Psoas muscle (tissue), 8 donors: ENCODE data around the gene TMEM72. TPM values are rescaled to one million over a fixed set of nuclear protein-coding genes. Genes with fewer than 3 reads are reported as not detected.
A peak's percentile ranks its signal among the peaks of the same experiment; 100 is the strongest.

Source experiments
- ATAC-seq, 4 donors: fragments of 200-7000 bp; cut with Tn5 transposase; one replicate each; pipeline ENCODE4 v1.9.1; 2020; ENCODE audit warnings: moderate library complexity in 3 of 4, mild to moderate bottlenecking in 2 of 4
- DNase-seq, 2 donors: peaks; one replicate each; pipeline ENCODE4 v3.0.0-alpha.2; 2020
- H3K27ac ChIP-seq: fragments of 200-600 bp; one replicate; pipeline ENCODE4 v1.8.0; 2022
- H3K27me3 ChIP-seq, 3 donors: fragments of 200-600 bp in 1 of 3; one replicate each; pipeline versions ENCODE4 v1.6.1 to v1.8.0; 2013 to 2022; ENCODE audit warnings: low read length in 2 of 3, mild to moderate bottlenecking in 2 of 3, moderate library complexity in 1 of 3; ENCODE audit not compliant: insufficient read depth in 3 of 3
- H3K36me3 ChIP-seq, 2 donors: fragments of 200-600 bp in 1 of 2; one replicate each; pipeline versions ENCODE4 v1.6.1 to v1.8.0; 2013 to 2022; ENCODE audit warnings: low read depth in 1 of 2, mild to moderate bottlenecking in 1 of 2, moderate library complexity in 1 of 2; ENCODE audit not compliant: insufficient read depth in 1 of 2
- H3K4me1 ChIP-seq: fragments of 200-600 bp; one replicate; pipeline ENCODE4 v1.8.0; 2022
- H3K4me3 ChIP-seq: fragments of 200-600 bp; one replicate; pipeline ENCODE4 v1.8.0; 2022; ENCODE audit warnings: mild to moderate bottlenecking
- H3K9me3 ChIP-seq: fragments of 200-600 bp; one replicate; pipeline ENCODE4 v1.8.0; 2022
- WGBS, 3 donors: extraction: QIAGEN DNeasy Blood & Tissue Kit; methylation state at CpG; one replicate each; pipeline versions ENCODE4 v1.1.6 to v1.1.7; 2013; 5-methylcytosine and 5-hydroxymethylcytosine counted together
- intact Hi-C, 2 donors: fragments of 100-400 bp; cut with DNase I; formaldehyde crosslinking; loops; one replicate each; pipeline versions ENCODE4 v1.11.0 to v1.14.2; 2022
- polyA plus RNA-seq, 3 donors: library from polyadenylated mRNA; stranded (reverse); fragments of 200-250 nt; gene quantifications; one replicate each; pipeline ENCODE4 v1.2.3, GENCODE V29; 2013
- total RNA-seq, 4 donors: library from RNA; stranded (reverse); fragmentation: NEBNext Ultra II Directional in 2 of 4; extraction: Animal tissue kit (Norgen Biotek cat#: 25700) in 2 of 4; gene quantifications; one replicate each; pipeline versions ENCODE4 v1.2.1 to v1.2.4, GENCODE V29; 2021 to 2023
- TF ChIP-seq, protein P1 (sequence below): fragments of 200-600 bp; IDR thresholded peaks from one replicate; pipeline ENCODE4 v1.8.0; 2022; ENCODE audit warnings: antibody characterized with exemption
- donor health status: healthy with polysubstance abuse.
- donor health status: DM: no; HTN: no; CAD: no; lungs with moderate emphysema.
- donor health status: Bipolar disorder and iron deficiency.
- donor health status: healthy.
- donor health status: DM: yes; HTN: yes; CAD: no.
- donor health status: DM: no; HTN: no; CAD: no.
- donor health status: DM: no; HTN: no; CAD: no.
- donor health status: DM: yes; HTN: yes; CAD: no.

TMEM72 gene
- total and polyA plus RNA-seq, 7 donors, result not detected

DNA sequence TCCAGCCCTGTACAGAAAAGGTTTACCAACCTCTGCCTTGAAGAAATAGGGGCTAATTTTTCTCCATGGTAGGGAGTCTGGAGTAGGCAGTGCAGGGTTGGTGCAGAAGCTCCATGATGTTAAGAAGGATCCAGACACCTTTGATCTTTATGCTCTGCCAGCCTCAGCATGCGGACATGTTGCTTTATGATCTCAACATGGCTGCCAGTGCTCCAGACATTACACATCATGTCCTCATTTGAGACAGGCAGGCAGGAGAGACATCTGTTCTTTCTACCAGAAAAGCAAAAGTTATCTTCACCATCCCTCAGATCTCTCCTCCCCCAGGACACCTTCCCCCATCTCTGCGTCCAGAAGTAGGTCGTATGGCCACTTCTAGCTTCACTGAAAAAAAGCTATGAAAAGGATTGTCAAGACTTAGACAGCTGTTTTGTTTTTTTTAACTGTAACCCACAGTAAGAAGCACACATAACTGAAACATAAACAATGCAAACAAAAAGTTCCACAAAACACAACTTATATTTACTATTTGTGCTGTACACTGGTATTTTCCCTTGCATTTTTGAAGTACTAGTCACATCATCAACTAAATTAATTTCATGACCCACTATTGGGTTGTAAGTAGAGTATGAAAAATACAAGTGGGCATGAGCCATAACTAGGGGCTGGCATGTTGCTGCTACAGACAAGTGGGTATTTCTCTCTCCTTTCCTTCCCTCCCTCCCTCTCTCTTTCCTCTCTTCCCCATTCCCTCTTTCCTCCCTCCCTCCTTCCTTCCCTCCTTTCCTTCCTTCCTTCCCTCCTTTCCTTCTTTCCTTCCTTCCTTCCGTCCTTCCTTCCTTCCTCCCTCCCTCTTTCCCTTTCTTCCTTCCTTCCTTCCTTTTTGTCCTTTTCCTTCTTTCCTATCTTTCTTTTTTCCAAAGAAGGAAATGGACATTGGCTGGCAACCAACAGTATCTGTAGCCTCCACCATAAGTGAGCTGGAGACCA is 45.9 kb downstream of the TMEM72 start:
- H3K9me3 ChIP-seq, result no peaks in the 10 kb centered on the region
- WGBS, 3 donors, result 93 to 95% (median 95%) methylated on average over 4 of the region's 4 CpGs
- no peaks in the 10 kb centered on the region for H3K27me3 ChIP-seq
- peaks cover 0 to 24% of the 10 kb centered on the region in 2 donors for H3K36me3 ChIP-seq
- H3K27ac ChIP-seq, result peak overlapping the region; percentile 96
- intact Hi-C loops, result no loop called here
- ATAC-seq (no peak), DNase-seq (no peak)
- peaks cover 28% of the 10 kb centered on the region for H3K4me1 ChIP-seq
- H3K4me3 ChIP-seq, result no peak overlapping the region
- TF ChIP-seq, protein P1, sequence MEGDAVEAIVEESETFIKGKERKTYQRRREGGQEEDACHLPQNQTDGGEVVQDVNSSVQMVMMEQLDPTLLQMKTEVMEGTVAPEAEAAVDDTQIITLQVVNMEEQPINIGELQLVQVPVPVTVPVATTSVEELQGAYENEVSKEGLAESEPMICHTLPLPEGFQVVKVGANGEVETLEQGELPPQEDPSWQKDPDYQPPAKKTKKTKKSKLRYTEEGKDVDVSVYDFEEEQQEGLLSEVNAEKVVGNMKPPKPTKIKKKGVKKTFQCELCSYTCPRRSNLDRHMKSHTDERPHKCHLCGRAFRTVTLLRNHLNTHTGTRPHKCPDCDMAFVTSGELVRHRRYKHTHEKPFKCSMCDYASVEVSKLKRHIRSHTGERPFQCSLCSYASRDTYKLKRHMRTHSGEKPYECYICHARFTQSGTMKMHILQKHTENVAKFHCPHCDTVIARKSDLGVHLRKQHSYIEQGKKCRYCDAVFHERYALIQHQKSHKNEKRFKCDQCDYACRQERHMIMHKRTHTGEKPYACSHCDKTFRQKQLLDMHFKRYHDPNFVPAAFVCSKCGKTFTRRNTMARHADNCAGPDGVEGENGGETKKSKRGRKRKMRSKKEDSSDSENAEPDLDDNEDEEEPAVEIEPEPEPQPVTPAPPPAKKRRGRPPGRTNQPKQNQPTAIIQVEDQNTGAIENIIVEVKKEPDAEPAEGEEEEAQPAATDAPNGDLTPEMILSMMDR, result no peak

DNA sequence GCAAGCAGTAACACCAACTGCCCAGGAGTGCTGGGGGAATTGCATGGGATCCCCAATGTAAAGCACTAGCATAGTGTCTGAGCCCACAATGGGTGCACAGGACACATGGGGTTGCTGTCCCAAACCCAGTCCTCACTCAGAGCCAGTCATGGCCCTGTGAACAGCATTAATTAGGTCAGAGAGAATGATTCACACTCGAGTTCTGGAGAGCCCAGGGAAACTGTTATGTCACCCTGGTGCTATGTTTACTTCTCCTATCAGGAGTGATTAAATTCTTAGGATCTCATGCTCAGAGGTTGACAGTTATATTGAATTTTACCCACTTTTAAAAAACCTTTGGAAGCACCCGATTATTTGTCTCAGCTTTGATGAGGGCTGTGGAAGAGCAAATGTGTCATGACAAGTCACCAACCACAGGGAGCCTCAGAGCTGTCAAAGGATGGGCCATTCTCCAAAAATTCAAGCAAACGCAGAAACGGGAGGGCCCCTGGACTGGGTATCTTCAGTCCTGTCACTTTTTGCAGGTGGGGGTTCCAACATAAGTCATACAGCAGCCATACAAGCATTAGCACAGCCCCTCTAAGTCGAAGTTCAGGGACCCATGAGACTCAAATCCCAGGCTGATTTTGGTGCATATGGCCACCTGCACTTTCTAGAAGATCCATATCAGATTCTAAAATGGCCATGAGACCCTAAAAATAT is 47.2 kb downstream of the TMEM72 start:
- H3K4me3 ChIP-seq, result peak overlapping the region; percentile 93
- peaks cover 42% of the 10 kb centered on the region for H3K4me1 ChIP-seq
- peaks cover 0 to 24% of the 10 kb centered on the region in 2 donors for H3K36me3 ChIP-seq
- 21 to 40% (median 28%) methylated on average over 5 of the region's 5 CpGs for WGBS, 3 donors
- ATAC-seq (peak in 3 of 4 donors; percentile 52 to 69 (median 61)), DNase-seq (no peak)
- intact Hi-C loops, result no loop called here
- H3K27ac ChIP-seq, result peak overlapping the region; percentile 96
- TF ChIP-seq, protein P1, result no peak
- no peaks in the 10 kb centered on the region for H3K9me3 ChIP-seq
- no peaks in the 10 kb centered on the region for H3K27me3 ChIP-seq

DNA sequence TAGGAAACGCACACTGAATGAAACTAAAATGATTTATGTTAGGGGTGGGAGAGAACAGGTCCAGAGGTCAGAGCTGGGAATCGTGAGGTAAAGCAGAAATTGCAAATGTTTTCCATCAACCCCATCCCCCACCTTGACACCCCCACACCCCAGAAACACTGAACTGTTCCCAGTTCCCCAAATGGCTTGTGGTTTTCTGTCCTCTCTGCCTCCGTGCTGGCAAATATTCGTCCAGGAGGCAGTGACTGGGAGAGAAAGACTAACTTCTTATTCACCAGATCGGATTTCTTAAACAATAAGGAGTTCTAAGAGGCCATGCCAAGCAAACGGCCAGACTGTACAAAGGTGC is 47.7 kb downstream of the TMEM72 start:
- intact Hi-C loops, result no loop called here
- peak overlapping the region; percentile 96 for H3K27ac ChIP-seq
- peaks cover 0 to 20% of the 10 kb centered on the region in 2 donors for H3K36me3 ChIP-seq
- WGBS, 3 donors, result 6 to 7% (median 7%) methylated on average over 6 of the region's 6 CpGs
- DNase-seq (peak in 1 of 2 donors; percentile 46), ATAC-seq (no peak)
- H3K4me1 ChIP-seq, result peaks cover 47% of the 10 kb centered on the region
- H3K4me3 ChIP-seq, result peak overlapping the region; percentile 93
- H3K9me3 ChIP-seq, result no peaks in the 10 kb centered on the region
- TF ChIP-seq, protein P1, result no peak
- no peaks in the 10 kb centered on the region for H3K27me3 ChIP-seq

- TF ChIP-seq, protein P1, result no peak
- Histone ChIP-seq H3K4me3 (peak within 1 kb of the TSS; percentile 93), H3K4me1 (peaks cover 53% of the 10 kb centered on the region), H3K27me3 (no peaks in the 10 kb centered on the region), H3K9me3 (no peaks in the 10 kb centered on the region), H3K36me3 (peaks cover 0 to 16% of the 10 kb centered on the region in 2 donors), H3K27ac (peak within 1 kb of the TSS; percentile 96)
- ATAC-seq, result peak; percentile 78 to 84 (median 82)
- WGBS, 3 donors, result 0 to 1% (median 0%) methylated on average over 45 to 74 of the region's 74 CpGs
- peak; percentile 94 to 97 for DNase-seq
- intact Hi-C loops, result no loop called here
Measured at GRCh38 chr10:44959247-44960087, 48.3 kb downstream of the TMEM72 start, which contains the start of gene RASSF4. RASSF4 (plus strand) TSS chr10:44959802; CDS start chr10:44970203, 10,401 bp downstream.
